T follicular helper cell (primary cell): Measurements from ENCODE around the gene PEX14.

Experiments
- DNase-seq: peaks from one replicate; pipeline ENCODE4 v3.0.0-alpha.2; 2020; ENCODE audit warnings: low read depth

PEX14 gene

GRCh38 chr1:10650556-10651388 is 176.0 kb downstream of the PEX14 start:
- DNase-seq = no peak

DNA sequence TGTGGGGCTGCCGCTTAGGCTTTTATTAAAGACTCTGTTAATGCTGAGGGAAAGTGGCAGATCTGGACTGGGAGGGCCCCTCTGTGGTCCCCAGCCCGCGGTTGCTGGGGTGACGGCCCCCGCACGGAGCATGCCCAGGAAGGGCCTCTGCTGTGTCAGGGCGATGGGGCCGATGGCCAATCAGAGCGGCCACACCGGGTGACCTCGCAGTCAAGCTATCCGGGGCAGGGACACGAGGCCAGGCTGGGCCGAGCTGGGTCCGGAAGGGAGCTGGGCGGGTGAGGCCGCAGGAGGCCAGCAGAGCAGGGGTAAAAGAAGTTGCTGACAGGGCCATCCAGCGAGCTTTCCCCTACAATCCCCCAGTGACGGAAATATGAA is 176.6 kb downstream of the PEX14 start:
- DNase-seq = no peak

- no peak for DNase-seq
These were observed 177.0 kb downstream of the PEX14 start for GRCh38 chr1:10651793-10652192.

GRCh38 chr1:10652626-10653025 is 177.9 kb downstream of the PEX14 start:
- no peak for DNase-seq

DNA sequence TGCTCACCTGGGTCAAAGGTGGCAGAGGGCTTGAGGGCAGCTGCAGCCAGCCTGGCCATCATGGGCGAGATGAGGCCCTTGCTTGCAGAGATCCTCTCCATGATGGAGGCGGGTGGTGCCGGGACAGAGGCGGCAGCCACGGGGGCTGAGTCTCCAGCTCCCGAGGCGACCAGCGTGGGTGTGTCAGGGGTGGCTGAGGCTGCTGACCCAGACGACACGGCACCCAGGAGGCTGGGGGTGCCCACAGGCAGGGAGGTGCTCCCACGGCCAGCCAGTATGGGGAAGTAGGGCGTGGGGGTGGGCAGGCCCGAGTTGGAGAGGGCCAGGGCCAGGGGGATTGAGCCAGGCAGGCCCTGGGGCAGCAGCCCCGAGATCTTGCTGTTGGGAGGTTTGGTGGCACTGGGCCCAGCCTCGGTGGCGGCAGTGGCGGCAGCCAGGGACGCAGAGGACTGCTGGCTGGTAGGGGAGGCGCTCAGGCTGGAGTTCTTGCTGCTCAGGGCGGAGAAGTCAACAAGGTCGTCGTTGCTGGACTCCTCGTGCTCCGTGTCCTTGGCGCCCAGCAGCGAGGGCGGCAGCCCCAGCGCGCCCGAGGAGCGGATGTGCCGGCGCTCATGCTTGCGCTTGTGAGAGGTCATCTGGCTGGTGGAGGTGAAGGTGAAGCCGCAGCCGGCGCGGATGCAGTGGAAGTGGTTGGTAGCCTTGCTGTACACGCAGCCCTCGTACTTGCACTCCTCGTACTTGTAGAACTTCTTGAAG is 178.8 kb downstream of the PEX14 start:
- no peak for DNase-seq

DNA sequence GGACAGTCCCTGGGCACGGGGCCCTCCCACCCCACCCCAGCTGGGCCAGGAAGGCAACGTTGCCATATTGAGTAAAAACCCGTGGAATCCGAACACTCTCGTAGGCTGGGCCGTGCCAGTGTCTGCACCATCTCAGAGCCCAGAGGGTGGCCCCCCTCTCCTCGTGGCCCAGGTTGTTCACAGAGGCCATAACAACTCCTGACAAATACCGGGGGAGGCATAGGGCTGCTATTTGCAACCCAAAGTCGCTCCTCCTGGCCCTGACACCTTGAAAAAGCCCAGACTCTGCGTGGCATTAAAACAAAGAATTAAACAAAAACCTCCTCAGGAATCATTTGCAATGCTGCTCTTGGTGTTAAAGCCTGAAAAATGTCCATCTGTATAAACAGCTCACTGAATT is 180.3 kb downstream of the PEX14 start:
- DNase-seq = no peak

DNA sequence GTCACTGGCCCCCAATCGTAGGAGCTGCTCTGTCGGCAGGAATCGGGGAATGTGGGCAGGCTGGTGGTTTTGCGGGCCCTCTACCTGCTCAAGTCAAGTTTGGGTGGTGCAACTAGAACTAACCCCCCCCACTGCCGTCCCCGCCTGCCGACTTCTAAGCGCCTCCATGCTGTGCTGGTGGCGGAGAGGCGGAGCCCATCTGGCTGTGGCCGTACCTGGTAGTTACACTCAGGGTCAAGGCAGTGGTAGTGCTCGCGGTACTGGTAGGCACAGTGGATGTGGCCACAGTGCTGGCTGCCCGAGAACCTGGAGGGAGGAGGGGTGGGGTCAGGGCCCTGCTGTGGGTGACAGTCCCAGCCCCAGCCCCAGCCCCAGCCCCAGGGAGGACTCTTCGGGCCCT is 181.7 kb downstream of the PEX14 start:
- no peak for DNase-seq

DNA sequence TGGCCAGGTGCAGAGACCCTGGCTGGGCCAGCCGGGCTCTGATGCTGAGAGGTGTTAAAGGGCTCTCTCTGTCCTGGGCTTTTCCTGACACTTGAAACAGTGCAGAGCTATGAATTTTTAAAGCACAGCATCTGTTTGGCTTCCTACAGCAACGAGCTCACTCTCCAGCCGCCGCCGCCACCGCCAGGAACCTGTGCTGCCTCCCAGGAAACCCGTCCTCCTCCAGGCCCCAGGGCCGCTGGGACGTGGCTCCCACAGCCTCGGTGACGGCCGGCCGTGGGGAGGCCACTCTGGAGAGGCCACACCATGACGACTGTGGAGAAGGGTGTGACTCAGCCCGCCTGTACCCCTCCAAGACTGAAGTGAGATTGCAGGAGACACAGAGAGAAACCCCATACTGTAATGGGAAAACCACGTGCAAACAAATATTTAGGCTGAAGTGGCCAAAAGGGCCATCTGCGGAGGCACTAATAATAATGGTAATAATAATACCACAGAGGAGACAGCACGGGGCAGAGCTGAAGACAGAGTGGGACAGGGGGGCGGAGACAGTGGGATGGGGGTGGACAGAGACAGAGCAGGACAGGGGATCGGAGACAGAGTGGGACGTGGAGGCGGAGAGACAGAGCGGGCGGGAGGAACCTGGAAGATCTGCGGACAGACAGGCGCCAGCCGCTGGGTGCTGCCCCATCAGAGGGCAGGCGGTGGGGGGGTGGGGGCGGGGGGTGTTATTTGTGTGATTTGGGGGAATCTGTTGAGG is 182.5 kb downstream of the PEX14 start:
- DNase-seq = no peak

DNA sequence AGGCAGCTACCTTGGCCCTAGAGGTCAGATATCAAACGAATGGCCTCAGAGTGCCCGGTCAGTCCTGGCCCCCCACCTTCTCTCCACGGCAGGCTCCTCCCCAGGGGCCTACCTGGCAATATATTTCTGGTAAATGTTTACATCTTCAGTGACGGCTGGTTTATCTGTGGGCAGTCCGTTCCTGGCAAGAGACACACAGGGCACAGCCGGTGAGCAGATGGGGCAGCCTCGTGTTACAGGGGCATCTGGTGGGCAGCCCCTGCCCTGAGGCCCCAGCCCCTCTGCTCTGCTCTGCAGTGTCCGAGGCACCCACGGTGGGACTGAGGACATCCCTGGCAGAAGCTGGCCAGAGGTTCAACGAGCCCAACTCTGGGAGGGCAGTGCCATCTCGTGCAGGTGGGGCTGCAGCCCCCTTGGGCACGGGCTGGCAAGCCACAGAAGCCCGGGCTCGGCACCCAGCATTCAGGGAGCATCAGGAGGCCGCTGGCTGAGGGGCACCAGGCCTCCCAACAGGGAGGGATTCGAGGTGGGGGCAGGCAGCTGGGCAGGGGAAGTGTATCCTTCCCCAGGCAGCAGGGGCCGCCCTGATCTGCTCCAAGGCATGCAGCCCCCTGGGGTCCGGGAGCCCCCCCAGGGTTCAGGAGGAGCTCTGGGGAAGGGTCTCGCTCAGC is 183.8 kb downstream of the PEX14 start:
- DNase-seq = no peak

DNA sequence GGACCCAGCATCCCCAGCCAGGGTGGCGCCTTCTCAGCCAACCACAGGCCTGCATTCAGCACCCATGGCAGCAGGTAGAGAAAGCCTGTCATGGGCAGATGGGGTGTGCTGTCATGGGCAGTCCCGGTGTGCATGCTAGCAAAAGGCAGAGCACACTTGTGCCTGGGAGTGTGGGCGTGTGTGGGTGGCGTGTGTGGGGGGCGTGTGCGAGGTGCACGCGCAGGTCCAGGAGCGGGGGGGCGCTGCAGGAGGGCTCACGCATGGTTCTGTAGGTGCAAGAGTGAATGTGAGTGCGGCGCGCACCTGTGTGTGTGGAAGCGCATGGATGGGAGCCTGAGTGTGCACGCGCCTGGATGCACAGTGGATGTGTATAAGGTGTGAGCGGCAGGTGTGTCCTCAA is 184.5 kb downstream of the PEX14 start:
- DNase-seq = no peak

GRCh38 chr1:10659646-10660540 is 185.1 kb downstream of the PEX14 start:
- no peak for DNase-seq

GRCh38 chr1:10661453-10661852 is 186.7 kb downstream of the PEX14 start:
- no peak for DNase-seq

DNA sequence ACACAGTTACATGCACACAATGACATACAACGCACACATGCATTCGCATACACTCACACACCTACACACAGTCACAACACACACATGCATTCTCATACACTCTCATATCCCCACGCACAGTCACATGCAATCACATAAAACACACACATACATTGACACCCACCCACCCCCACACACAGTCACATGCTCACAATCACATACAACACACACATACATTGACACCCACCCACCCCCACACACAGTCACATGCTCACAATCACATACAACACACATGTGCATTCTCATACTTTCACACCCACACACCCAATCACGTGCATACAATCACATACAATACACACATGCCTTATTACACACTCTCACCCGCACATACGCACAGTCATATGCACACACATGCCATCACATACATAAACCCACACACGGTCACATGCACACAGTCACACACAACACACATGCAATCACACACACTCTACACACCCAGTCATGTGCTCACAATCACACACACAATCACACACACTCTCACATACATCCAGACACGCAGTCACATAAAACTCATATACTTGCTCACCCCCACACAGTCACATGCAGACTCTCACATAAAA is 187.4 kb downstream of the PEX14 start:
- no peak for DNase-seq

GRCh38 chr1:10662824-10663677 is 188.3 kb downstream of the PEX14 start:
- no peak for DNase-seq

- DNase-seq = no peak
These were observed 188.9 kb downstream of the PEX14 start for GRCh38 chr1:10663678-10664035.

DNA sequence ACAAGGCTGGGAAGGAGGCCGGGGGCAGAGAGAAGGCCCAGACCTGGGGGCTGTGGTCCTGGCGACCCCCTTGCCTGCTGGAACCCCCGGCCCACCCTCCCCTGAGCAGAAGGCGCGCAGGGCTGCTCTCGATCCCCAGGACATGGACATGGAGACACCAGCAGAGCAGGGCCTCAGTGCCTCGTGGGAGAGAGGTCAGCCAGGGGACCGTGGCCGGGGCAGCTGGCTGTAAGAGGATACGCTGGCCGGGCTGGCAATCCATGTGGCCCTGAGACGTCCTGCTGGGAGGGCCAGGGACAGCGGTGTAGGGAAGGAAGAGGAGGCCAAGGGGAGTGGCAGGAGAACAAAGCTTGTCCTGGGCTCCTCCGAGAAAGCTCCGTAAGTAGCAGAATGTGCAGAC is 189.5 kb downstream of the PEX14 start:
- no peak for DNase-seq

GRCh38 chr1:10665226-10665625 is 190.5 kb downstream of the PEX14 start:
- no peak for DNase-seq

DNA sequence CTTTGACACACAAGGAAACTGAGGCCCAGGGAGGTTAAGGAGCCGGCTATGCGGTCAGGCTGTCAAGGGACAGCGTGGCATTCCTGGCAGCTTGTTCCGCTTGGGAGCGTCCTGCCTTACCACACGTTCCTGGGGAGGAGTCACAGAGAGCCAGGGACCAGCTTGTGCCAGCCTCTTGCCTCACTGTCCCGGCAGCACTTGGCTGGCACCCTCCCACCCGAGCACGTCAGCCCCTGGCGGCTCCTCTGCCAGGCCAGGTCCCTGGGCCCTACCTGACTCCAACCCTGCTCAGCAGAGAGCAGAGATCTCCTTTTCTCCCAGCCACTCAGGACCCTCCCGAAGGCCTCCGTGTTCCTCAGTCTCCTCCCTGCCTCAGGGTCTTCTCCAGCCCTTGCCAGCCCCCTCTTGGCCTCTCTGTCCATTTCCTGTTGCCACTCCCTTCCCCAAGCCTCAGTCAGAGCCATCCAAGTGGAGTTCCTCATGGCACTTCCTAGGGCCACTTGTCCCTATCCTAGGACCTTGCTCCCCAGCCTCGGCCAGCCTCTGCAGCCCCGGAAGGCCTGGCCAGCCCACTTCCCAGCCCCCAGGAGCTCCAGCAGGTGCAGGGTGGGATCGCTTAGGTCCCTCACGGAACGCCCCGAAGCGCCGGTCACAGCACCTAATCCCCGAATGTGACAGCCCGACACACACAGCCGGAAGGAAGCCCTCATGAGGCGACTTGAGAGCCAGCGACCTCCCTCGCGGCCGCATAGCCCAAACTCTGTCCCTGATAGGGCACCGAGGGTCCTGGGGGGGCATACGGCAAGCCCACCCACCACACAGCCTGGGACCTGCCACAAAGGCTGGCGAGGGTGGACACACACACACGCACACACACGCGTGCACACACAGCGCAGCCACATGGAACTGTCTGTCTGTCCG is 191.4 kb downstream of the PEX14 start:
- DNase-seq = no peak
